Breast epithelium (tissue), 3 donors: ENCODE measurements around the gene WDR18.

ENCODE experiments used
- CTCF ChIP-seq, 3 donors: fragments of 450-650 bp; IDR thresholded peaks; one replicate each; pipeline ENCODE4 v1.5.1; 2016 to 2017; ENCODE audit warnings: antibody characterized with exemption in 3 of 3, mild to moderate bottlenecking in 3 of 3, moderate library complexity in 3 of 3
- POLR2A ChIP-seq: fragments of 450-650 bp; IDR thresholded peaks from one replicate; pipeline ENCODE4 v1.6.1; 2016; ENCODE audit warnings: antibody characterized with exemption, mild to moderate bottlenecking, moderate library complexity
- POLR2AphosphoS5 ChIP-seq, 3 donors: sonication (generic); formaldehyde crosslinking; IDR thresholded peaks; one replicate each; pipeline ENCODE4 v1.6.1; 2017; ENCODE audit warnings: antibody characterized with exemption in 3 of 3

- TF ChIP-seq CTCF (IDR thresholded peaks at IDR 0.05) (no peak), POLR2AphosphoS5 (IDR thresholded peaks at IDR 0.05) (no peak), POLR2A (no peak)
These were observed 45.8 kb upstream of the WDR18 start for GRCh38 chr19:938233-938923.
